Neural progenitor cell (in vitro differentiated cells): Measurements from ENCODE around the gene HNRNPA0.

Source experiments
- EZH2 ChIP-seq: fragments of 200-600 bp; sonication (generic); IDR thresholded peaks from 2 replicates; pipeline ENCODE4 v1.6.1; 2017; ENCODE audit warnings: antibody characterized with exemption, mild to moderate bottlenecking, moderate library complexity
- EZH2phosphoT487 ChIP-seq: fragments of 200-600 bp; sonication (generic); IDR thresholded peaks from 2 replicates; pipeline ENCODE4 v1.6.1; 2017; ENCODE audit warnings: antibody characterized with exemption
- TF ChIP-seq, protein P1 (sequence below): fragments of 200-600 bp; sonication (generic); IDR thresholded peaks from 2 replicates; pipeline ENCODE4 v1.5.1; 2017; ENCODE audit warnings: antibody characterized with exemption, mild to moderate bottlenecking

DNA sequence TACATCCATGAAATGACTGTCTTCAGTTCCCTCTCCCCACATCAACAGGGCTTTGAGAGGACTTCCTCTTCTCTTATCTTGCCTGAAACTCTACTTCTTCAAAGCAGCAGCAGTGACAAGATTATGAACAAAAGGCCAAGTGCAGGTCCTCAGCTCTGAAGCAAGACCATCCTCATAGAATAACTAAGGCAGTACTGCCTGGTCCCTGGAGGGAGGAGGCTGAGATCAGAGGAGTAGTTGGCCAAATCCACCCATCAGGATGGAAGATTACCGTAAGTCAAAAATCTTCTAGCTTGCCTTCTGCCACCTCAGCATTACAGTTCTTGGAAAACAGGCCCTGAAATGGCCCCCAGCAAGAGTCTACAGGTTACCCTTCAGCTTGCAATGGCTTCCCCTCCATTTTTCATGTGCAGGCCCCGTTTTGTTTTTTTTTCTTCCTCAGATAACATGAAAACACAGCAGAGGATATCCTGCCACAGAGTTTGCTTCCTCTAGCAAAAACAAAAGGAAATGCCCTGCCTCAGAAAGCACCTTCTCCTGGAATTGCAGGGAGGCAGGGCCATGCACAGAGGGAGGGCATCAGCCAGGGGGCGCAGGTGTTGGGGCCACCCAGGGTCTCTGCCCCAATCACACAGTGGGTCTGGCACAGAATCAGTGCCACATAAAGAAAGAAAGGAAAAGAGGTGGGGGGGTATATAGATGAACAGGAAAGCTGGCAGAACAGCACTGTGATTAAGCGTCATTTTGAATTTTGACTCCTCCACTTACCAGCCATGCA is 58.3 kb downstream of the HNRNPA0 start:
- TF ChIP-seq, protein P1, sequence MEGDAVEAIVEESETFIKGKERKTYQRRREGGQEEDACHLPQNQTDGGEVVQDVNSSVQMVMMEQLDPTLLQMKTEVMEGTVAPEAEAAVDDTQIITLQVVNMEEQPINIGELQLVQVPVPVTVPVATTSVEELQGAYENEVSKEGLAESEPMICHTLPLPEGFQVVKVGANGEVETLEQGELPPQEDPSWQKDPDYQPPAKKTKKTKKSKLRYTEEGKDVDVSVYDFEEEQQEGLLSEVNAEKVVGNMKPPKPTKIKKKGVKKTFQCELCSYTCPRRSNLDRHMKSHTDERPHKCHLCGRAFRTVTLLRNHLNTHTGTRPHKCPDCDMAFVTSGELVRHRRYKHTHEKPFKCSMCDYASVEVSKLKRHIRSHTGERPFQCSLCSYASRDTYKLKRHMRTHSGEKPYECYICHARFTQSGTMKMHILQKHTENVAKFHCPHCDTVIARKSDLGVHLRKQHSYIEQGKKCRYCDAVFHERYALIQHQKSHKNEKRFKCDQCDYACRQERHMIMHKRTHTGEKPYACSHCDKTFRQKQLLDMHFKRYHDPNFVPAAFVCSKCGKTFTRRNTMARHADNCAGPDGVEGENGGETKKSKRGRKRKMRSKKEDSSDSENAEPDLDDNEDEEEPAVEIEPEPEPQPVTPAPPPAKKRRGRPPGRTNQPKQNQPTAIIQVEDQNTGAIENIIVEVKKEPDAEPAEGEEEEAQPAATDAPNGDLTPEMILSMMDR = peak; percentile 4
- TF ChIP-seq EZH2 (no peak), EZH2phosphoT487 (no peak)
